Measurements from ENCODE around the gene CD44. TPM values are rescaled to one million over a fixed set of nuclear protein-coding genes. Genes with fewer than 3 reads are reported as not detected.

The CD44 gene
- total RNA-seq, 1 experiment from 2014 or later: 0.86 TPM

GRCh38 chr11:35228328-35228725, 89.4 kb downstream of the CD44 start:
- Histone ChIP-seq H3K79me2 (ENCODE audit: low read length) (no peaks in the 10 kb centered on the region), H3K27ac (ENCODE audit: low read length) (no peak overlapping the region), H3K36me3 (ENCODE audit: insufficient read depth, low read length) (no peaks in the 10 kb centered on the region), H3K9me3 (ENCODE audit: low read length) (no peaks in the 10 kb centered on the region), H3K4me1 (ENCODE audit: low read length) (no peaks in the 10 kb centered on the region), H3K4me3 (ENCODE audit: low read length) (no peak overlapping the region), H2AFZ (ENCODE audit: low read length) (no peak overlapping the region), H4K20me1 (ENCODE audit: insufficient read depth, low read depth, low read length) (0 out of 2 replicates have a peak, but pooled peaks cover 5% of the 10 kb centered on the region), H3K9me2 (replicated peaks; ENCODE audit: insufficient read depth, low read length) (no peaks in the 10 kb centered on the region), H3K9ac (ENCODE audit: low read length) (no peak overlapping the region), H3K4me2 (ENCODE audit: low read depth, low read length, poor library complexity, severe bottlenecking) (no peak overlapping the region), H3K27me3 (ENCODE audit: low read length) (no peaks in the 10 kb centered on the region)
- DNase-seq: no peak

- Histone ChIP-seq H3K9me3 (ENCODE audit: low read length) (no peaks in the 10 kb centered on the region), H3K9me2 (replicated peaks; ENCODE audit: insufficient read depth, low read length) (no peaks in the 10 kb centered on the region), H2AFZ (ENCODE audit: low read length) (no peak overlapping the region), H3K4me2 (ENCODE audit: low read depth, low read length, poor library complexity, severe bottlenecking) (no peak overlapping the region), H4K20me1 (ENCODE audit: insufficient read depth, low read depth, low read length) (no peaks in the 10 kb centered on the region), H3K27ac (ENCODE audit: low read length) (no peak overlapping the region), H3K27me3 (ENCODE audit: low read length) (no peaks in the 10 kb centered on the region), H3K9ac (ENCODE audit: low read length) (no peak overlapping the region), H3K79me2 (ENCODE audit: low read length) (no peaks in the 10 kb centered on the region), H3K4me3 (ENCODE audit: low read length) (no peak overlapping the region), H3K36me3 (ENCODE audit: insufficient read depth, low read length) (no peaks in the 10 kb centered on the region), H3K4me1 (ENCODE audit: low read length) (no peaks in the 10 kb centered on the region)
- no peak for DNase-seq
Observed at GRCh38 chr11:35230388-35230787, 91.4 kb downstream of the CD44 start.

GRCh38 chr11:35231076-35231860, 92.3 kb downstream of the CD44 start:
- H3K4me1 ChIP-seq (ENCODE audit: low read length): no peaks in the 10 kb centered on the region
- no peak overlapping the region for H3K9ac ChIP-seq (ENCODE audit: low read length)
- no peaks in the 10 kb centered on the region for H3K79me2 ChIP-seq (ENCODE audit: low read length)
- no peak overlapping the region for H2AFZ ChIP-seq (ENCODE audit: low read length)
- no peaks in the 10 kb centered on the region for H4K20me1 ChIP-seq (ENCODE audit: insufficient read depth, low read depth, low read length)
- no peaks in the 10 kb centered on the region for H3K9me2 ChIP-seq (replicated peaks; ENCODE audit: insufficient read depth, low read length)
- H3K36me3 ChIP-seq (ENCODE audit: insufficient read depth, low read length): no peaks in the 10 kb centered on the region
- H3K27me3 ChIP-seq (ENCODE audit: low read length): no peaks in the 10 kb centered on the region
- no peak overlapping the region for H3K4me3 ChIP-seq (ENCODE audit: low read length)
- no peaks in the 10 kb centered on the region for H3K9me3 ChIP-seq (ENCODE audit: low read length)
- DNase-seq: no peak
- no peak overlapping the region for H3K27ac ChIP-seq (ENCODE audit: low read length)
- H3K4me2 ChIP-seq (ENCODE audit: low read depth, low read length, poor library complexity, severe bottlenecking): no peak overlapping the region

GRCh38 chr11:35232891-35233330, 93.9 kb downstream of the CD44 start:
- no peaks in the 10 kb centered on the region for H3K4me1 ChIP-seq (ENCODE audit: low read length)
- no peaks in the 10 kb centered on the region for H3K9me3 ChIP-seq (ENCODE audit: low read length)
- no peak overlapping the region for H3K27ac ChIP-seq (ENCODE audit: low read length)
- no peaks in the 10 kb centered on the region for H3K9me2 ChIP-seq (replicated peaks; ENCODE audit: insufficient read depth, low read length)
- no peak for DNase-seq
- no peaks in the 10 kb centered on the region for H3K79me2 ChIP-seq (ENCODE audit: low read length)
- no peak overlapping the region for H3K4me2 ChIP-seq (ENCODE audit: low read depth, low read length, poor library complexity, severe bottlenecking)
- H3K36me3 ChIP-seq (ENCODE audit: insufficient read depth, low read length): no peaks in the 10 kb centered on the region
- no peaks in the 10 kb centered on the region for H3K27me3 ChIP-seq (ENCODE audit: low read length)
- H3K9ac ChIP-seq (ENCODE audit: low read length): no peak overlapping the region
- no peaks in the 10 kb centered on the region for H4K20me1 ChIP-seq (ENCODE audit: insufficient read depth, low read depth, low read length)
- no peak overlapping the region for H2AFZ ChIP-seq (ENCODE audit: low read length)
- H3K4me3 ChIP-seq (ENCODE audit: low read length): no peak overlapping the region

- H3K79me2 ChIP-seq (ENCODE audit: low read length): no peaks in the 10 kb centered on the region
- DNase-seq: no peak
- H3K4me2 ChIP-seq (ENCODE audit: low read depth, low read length, poor library complexity, severe bottlenecking): no peak overlapping the region
- no peaks in the 10 kb centered on the region for H3K36me3 ChIP-seq (ENCODE audit: insufficient read depth, low read length)
- H2AFZ ChIP-seq (ENCODE audit: low read length): no peak overlapping the region
- no peaks in the 10 kb centered on the region for H3K9me2 ChIP-seq (replicated peaks; ENCODE audit: insufficient read depth, low read length)
- H3K4me3 ChIP-seq (ENCODE audit: low read length): no peak overlapping the region
- no peak overlapping the region for H3K9ac ChIP-seq (ENCODE audit: low read length)
- H4K20me1 ChIP-seq (ENCODE audit: insufficient read depth, low read depth, low read length): no peaks in the 10 kb centered on the region
- no peak overlapping the region for H3K27ac ChIP-seq (ENCODE audit: low read length)
- H3K9me3 ChIP-seq (ENCODE audit: low read length): no peaks in the 10 kb centered on the region
- no peaks in the 10 kb centered on the region for H3K27me3 ChIP-seq (ENCODE audit: low read length)
- H3K4me1 ChIP-seq (ENCODE audit: low read length): 0 out of 2 replicates have a peak, but pooled peaks cover under 1% of the 10 kb centered on the region
Observed at GRCh38 chr11:35233518-35233917, 94.5 kb downstream of the CD44 start.

- Histone ChIP-seq H3K9me2 (replicated peaks; ENCODE audit: insufficient read depth, low read length) (no peaks in the 10 kb centered on the region), H3K9me3 (ENCODE audit: low read length) (no peaks in the 10 kb centered on the region), H2AFZ (ENCODE audit: low read length) (no peak overlapping the region), H4K20me1 (ENCODE audit: insufficient read depth, low read depth, low read length) (no peaks in the 10 kb centered on the region), H3K4me1 (ENCODE audit: low read length) (0 out of 2 replicates have a peak, but pooled peaks cover 3% of the 10 kb centered on the region), H3K36me3 (ENCODE audit: insufficient read depth, low read length) (no peaks in the 10 kb centered on the region), H3K27me3 (ENCODE audit: low read length) (no peaks in the 10 kb centered on the region), H3K4me2 (ENCODE audit: low read depth, low read length, poor library complexity, severe bottlenecking) (no peak overlapping the region), H3K27ac (ENCODE audit: low read length) (no peak overlapping the region), H3K4me3 (ENCODE audit: low read length) (no peak overlapping the region), H3K9ac (ENCODE audit: low read length) (no peak overlapping the region), H3K79me2 (ENCODE audit: low read length) (no peaks in the 10 kb centered on the region)
- DNase-seq: no peak
Observed at GRCh38 chr11:35234460-35235156, 95.6 kb downstream of the CD44 start.

- Histone ChIP-seq H3K4me3 (ENCODE audit: low read length) (no peak overlapping the region), H2AFZ (ENCODE audit: low read length) (no peak overlapping the region)
Observed at GRCh38 chr11:35235157-35235468, 96.1 kb downstream of the CD44 start.

GRCh38 chr11:35235498-35235897, 96.5 kb downstream of the CD44 start:
- 0 out of 2 replicates have a peak, but pooled peaks cover 3% of the 10 kb centered on the region for H3K4me1 ChIP-seq (ENCODE audit: low read length)
- no peak overlapping the region for H3K4me3 ChIP-seq (ENCODE audit: low read length)
- H2AFZ ChIP-seq (ENCODE audit: low read length): no peak overlapping the region
- H3K9ac ChIP-seq (ENCODE audit: low read length): no peak overlapping the region
- DNase-seq: no peak
- no peaks in the 10 kb centered on the region for H3K79me2 ChIP-seq (ENCODE audit: low read length)
- no peak overlapping the region for H3K4me2 ChIP-seq (ENCODE audit: low read depth, low read length, poor library complexity, severe bottlenecking)
- H3K27me3 ChIP-seq (ENCODE audit: low read length): no peaks in the 10 kb centered on the region
- no peak overlapping the region for H3K27ac ChIP-seq (ENCODE audit: low read length)
- H3K36me3 ChIP-seq (ENCODE audit: insufficient read depth, low read length): no peaks in the 10 kb centered on the region
- no peaks in the 10 kb centered on the region for H3K9me2 ChIP-seq (replicated peaks; ENCODE audit: insufficient read depth, low read length)
- H4K20me1 ChIP-seq (ENCODE audit: insufficient read depth, low read depth, low read length): no peaks in the 10 kb centered on the region
- H3K9me3 ChIP-seq (ENCODE audit: low read length): no peaks in the 10 kb centered on the region

More at GRCh38 chr11:35235157-35235468, 96.1 kb downstream of the CD44 start:
- Histone ChIP-seq H3K4me2 (ENCODE audit: low read depth, low read length, poor library complexity, severe bottlenecking) (no peak overlapping the region), H4K20me1 (ENCODE audit: insufficient read depth, low read depth, low read length) (no peaks in the 10 kb centered on the region), H3K9me3 (ENCODE audit: low read length) (no peaks in the 10 kb centered on the region), H3K27me3 (ENCODE audit: low read length) (no peaks in the 10 kb centered on the region), H3K9ac (ENCODE audit: low read length) (no peak overlapping the region), H3K36me3 (ENCODE audit: insufficient read depth, low read length) (no peaks in the 10 kb centered on the region), H3K9me2 (replicated peaks; ENCODE audit: insufficient read depth, low read length) (no peaks in the 10 kb centered on the region), H3K27ac (ENCODE audit: low read length) (no peak overlapping the region), H3K4me1 (ENCODE audit: low read length) (0 out of 2 replicates have a peak, but pooled peaks cover 3% of the 10 kb centered on the region), H3K79me2 (ENCODE audit: low read length) (no peaks in the 10 kb centered on the region)
- DNase-seq: no peak
